ENCODE results near the gene OR8K1.

Gene OR8K1

DNA sequence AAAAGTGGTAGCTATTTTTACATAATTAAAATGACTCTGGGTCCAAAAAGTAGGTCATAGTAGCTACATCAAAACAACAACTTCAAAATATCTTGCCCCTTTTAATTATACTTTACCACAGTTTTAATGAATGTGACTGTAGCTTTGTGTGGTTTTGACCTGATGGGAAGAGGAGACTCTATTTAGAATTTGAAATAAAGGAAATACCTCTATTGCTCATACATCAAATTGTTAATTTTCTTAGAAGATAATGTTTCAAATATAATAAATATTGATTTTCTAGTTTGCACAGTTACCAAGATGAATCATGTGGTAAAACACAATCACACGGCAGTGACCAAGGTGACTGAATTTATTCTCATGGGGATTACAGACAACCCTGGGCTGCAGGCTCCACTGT, at the start of gene OR8K1:
TSS of gene OR8K1 (plus strand) at position 301 of the 400 bp plus-strand sequence. CDS start at position 301, 0 bp downstream.
- Mint-ChIP-seq H3K27me3 (no peaks in the 10 kb centered on the region), H3K4me3 (no peak within 1 kb of the TSS), H3K36me3 (ENCODE audit: low read depth) (no peaks in the 10 kb centered on the region), H3K9me3 (peaks cover 12% of the 10 kb centered on the region), H3K27ac (no peak within 1 kb of the TSS), H3K4me1 (ENCODE audit: low read depth) (no peaks in the 10 kb centered on the region)

- no peaks in the 10 kb centered on the region for H3K4me1 Mint-ChIP-seq (ENCODE audit: low read depth)
- H3K27me3 Mint-ChIP-seq, result no peaks in the 10 kb centered on the region
- peaks cover 9% of the 10 kb centered on the region for H3K9me3 Mint-ChIP-seq
- H3K27ac Mint-ChIP-seq, result no peak overlapping the region
- no peak overlapping the region for H3K4me3 Mint-ChIP-seq
- no peaks in the 10 kb centered on the region for H3K36me3 Mint-ChIP-seq (ENCODE audit: low read depth)
These were observed 48.9 kb upstream of the OR8K1 start for GRCh38 chr11:56296898-56297297.

- H3K27me3 Mint-ChIP-seq, result no peaks in the 10 kb centered on the region
- H3K4me1 Mint-ChIP-seq (ENCODE audit: low read depth), result no peaks in the 10 kb centered on the region
- no peaks in the 10 kb centered on the region for H3K36me3 Mint-ChIP-seq (ENCODE audit: low read depth)
- H3K9me3 Mint-ChIP-seq, result peaks cover 25% of the 10 kb centered on the region
- no peak overlapping the region for H3K4me3 Mint-ChIP-seq
- no peak overlapping the region for H3K27ac Mint-ChIP-seq
These were observed 38.0 kb upstream of the OR8K1 start for GRCh38 chr11:56307836-56308235.

GRCh38 chr11:56314844-56315243, 31.0 kb upstream of the OR8K1 start, which contains the start of gene OR8K3:
Gene OR8K3 (plus strand): TSS chr11:56315144. CDS start chr11:56318307, 3,163 bp downstream.
- no peaks in the 10 kb centered on the region for H3K36me3 Mint-ChIP-seq (ENCODE audit: low read depth)
- H3K4me1 Mint-ChIP-seq (ENCODE audit: low read depth), result no peaks in the 10 kb centered on the region
- H3K4me3 Mint-ChIP-seq, result no peak within 1 kb of the TSS
- H3K27ac Mint-ChIP-seq, result no peak within 1 kb of the TSS
- H3K27me3 Mint-ChIP-seq, result no peaks in the 10 kb centered on the region
- H3K9me3 Mint-ChIP-seq, result peaks cover 24% of the 10 kb centered on the region

DNA sequence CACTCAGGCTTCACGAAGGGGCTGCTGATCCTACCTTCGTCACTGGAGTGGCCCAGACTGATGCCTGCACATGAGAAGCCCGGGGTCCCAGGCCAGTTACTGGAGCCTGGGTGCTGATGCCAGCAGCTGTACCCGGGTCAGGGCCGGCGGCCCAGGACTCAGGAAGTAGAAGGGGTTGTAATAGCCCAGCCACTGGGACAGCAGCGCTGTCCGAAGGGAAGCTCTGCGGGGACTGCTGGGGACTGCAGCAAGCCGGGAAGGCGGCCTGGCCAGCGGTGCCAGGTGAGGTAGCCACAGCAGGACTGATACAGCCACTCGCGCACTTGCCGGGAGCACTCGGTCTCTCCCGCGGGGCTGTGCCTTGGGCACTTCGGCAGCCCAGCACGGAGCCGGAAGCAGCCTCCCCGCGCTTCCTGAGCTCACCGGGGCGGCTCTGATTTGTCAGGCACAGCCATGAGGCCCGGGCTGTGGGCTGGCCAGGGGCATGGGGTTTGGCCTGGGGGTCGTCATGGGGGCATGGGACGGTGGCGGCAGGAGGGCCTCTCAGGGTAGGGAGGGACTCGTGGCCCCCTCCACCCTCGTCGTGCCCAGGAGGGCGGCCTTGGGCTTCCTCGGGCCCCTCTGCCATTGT, 13.9 kb upstream of the OR8K1 start:
- H3K27ac Mint-ChIP-seq, result no peak overlapping the region
- H3K9me3 Mint-ChIP-seq, result peaks cover 4% of the 10 kb centered on the region
- H3K36me3 Mint-ChIP-seq (ENCODE audit: low read depth), result no peaks in the 10 kb centered on the region
- no peaks in the 10 kb centered on the region for H3K27me3 Mint-ChIP-seq
- H3K4me3 Mint-ChIP-seq, result no peak overlapping the region
- H3K4me1 Mint-ChIP-seq (ENCODE audit: low read depth), result no peaks in the 10 kb centered on the region

DNA sequence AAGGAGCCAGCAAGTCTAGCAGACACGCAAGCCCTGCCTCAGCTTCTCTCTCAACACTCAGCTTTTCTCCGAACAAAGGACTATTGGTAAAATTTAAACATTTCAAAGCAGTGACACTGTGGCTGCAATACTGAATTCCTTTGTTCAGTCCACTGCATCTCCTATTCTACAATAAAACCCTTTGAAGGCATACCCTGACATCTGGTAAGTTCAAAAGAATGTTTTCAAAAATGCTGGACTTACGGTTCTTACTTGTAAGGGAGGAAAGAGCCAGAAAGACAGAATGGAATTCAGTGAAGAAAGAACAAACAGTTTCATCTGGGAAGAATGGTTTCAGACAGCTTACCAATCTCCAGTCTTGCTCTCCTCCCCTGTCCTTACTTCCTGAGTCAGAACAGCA, 12.7 kb upstream of the OR8K1 start:
- no peaks in the 10 kb centered on the region for H3K4me1 Mint-ChIP-seq (ENCODE audit: low read depth)
- no peak overlapping the region for H3K4me3 Mint-ChIP-seq
- no peak overlapping the region for H3K27ac Mint-ChIP-seq
- no peaks in the 10 kb centered on the region for H3K27me3 Mint-ChIP-seq
- peaks cover 8% of the 10 kb centered on the region for H3K9me3 Mint-ChIP-seq
- no peaks in the 10 kb centered on the region for H3K36me3 Mint-ChIP-seq (ENCODE audit: low read depth)

DNA sequence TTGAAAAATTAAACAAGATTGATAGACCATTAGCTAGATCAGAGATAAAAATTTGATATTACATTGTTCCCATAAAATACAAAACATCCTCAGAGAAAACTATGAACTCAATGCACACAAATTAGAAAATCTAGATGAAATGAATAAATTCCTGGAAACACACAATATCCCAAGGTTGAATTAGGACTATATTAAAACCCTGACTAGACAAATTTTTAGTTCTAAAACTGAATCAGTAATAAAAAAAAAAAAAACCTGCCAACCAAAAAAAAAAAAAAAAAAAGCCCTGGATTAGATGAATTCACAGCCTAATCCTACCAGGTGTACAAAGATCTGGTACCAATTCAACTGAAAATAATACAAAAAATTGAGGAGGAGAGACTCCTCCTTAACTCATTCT, 5.5 kb upstream of the OR8K1 start:
- Mint-ChIP-seq H3K4me1 (ENCODE audit: low read depth) (no peaks in the 10 kb centered on the region), H3K36me3 (ENCODE audit: low read depth) (no peaks in the 10 kb centered on the region), H3K4me3 (no peak overlapping the region), H3K9me3 (peaks cover 8% of the 10 kb centered on the region), H3K27ac (no peak overlapping the region), H3K27me3 (no peaks in the 10 kb centered on the region)

GRCh38 chr11:56353991-56354390, 8.2 kb downstream of the OR8K1 start, which contains the start of gene OR8J1:
Gene OR8J1 (plus strand): TSS chr11:56354291. CDS start chr11:56360247, 5,956 bp downstream.
- H3K4me3 Mint-ChIP-seq, result no peak within 1 kb of the TSS
- H3K4me1 Mint-ChIP-seq (ENCODE audit: low read depth), result no peaks in the 10 kb centered on the region
- no peaks in the 10 kb centered on the region for H3K27me3 Mint-ChIP-seq
- no peak within 1 kb of the TSS for H3K27ac Mint-ChIP-seq
- no peaks in the 10 kb centered on the region for H3K9me3 Mint-ChIP-seq
- H3K36me3 Mint-ChIP-seq (ENCODE audit: low read depth), result no peaks in the 10 kb centered on the region

- Mint-ChIP-seq H3K27ac (no peak within 1 kb of the TSS), H3K9me3 (peaks cover 11% of the 10 kb centered on the region), H3K36me3 (ENCODE audit: low read depth) (no peaks in the 10 kb centered on the region), H3K27me3 (no peaks in the 10 kb centered on the region), H3K4me3 (no peak within 1 kb of the TSS), H3K4me1 (ENCODE audit: low read depth) (no peaks in the 10 kb centered on the region)
These were observed 29.5 kb downstream of the OR8K1 start, which contains the start of gene OR8U1 for GRCh38 chr11:56375324-56375723. Gene OR8U1 (plus strand): TSS chr11:56375624. CDS start chr11:56375624, 0 bp downstream.

- H3K27ac Mint-ChIP-seq, result no peak overlapping the region
- H3K4me1 Mint-ChIP-seq (ENCODE audit: low read depth), result no peaks in the 10 kb centered on the region
- H3K9me3 Mint-ChIP-seq, result peaks cover 15% of the 10 kb centered on the region
- no peaks in the 10 kb centered on the region for H3K36me3 Mint-ChIP-seq (ENCODE audit: low read depth)
- H3K4me3 Mint-ChIP-seq, result no peak overlapping the region
- no peaks in the 10 kb centered on the region for H3K27me3 Mint-ChIP-seq
These were observed 34.3 kb downstream of the OR8K1 start for GRCh38 chr11:56380120-56380519.

GRCh38 chr11:56394381-56394780, 48.5 kb downstream of the OR8K1 start:
- H3K36me3 Mint-ChIP-seq (ENCODE audit: low read depth), result no peaks in the 10 kb centered on the region
- peaks cover 3% of the 10 kb centered on the region for H3K9me3 Mint-ChIP-seq
- H3K4me1 Mint-ChIP-seq (ENCODE audit: low read depth), result no peaks in the 10 kb centered on the region
- no peaks in the 10 kb centered on the region for H3K27me3 Mint-ChIP-seq
- H3K27ac Mint-ChIP-seq, result no peak overlapping the region
- no peak overlapping the region for H3K4me3 Mint-ChIP-seq

DNA sequence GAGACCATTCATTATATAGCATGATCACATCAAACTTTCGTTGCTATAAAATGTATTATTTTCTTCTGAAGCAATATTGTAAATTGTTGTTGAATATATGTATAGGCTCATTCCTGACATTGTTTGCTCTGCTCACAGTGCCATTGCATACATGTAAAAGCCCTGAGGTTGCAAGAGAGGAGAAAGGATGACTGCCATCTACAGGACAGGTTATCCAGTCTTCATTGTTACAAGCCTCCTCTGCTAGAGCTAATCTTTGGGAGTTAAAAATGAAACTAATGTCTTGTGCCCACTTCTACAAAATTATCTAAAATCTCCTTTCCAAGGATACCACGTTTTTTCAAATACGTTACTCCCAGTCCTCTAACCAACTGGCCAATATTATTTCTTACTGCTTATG, 50.2 kb downstream of the OR8K1 start:
- no peaks in the 10 kb centered on the region for H3K36me3 Mint-ChIP-seq (ENCODE audit: low read depth)
- no peak overlapping the region for H3K27ac Mint-ChIP-seq
- H3K27me3 Mint-ChIP-seq, result no peaks in the 10 kb centered on the region
- H3K4me1 Mint-ChIP-seq (ENCODE audit: low read depth), result no peaks in the 10 kb centered on the region
- no peak overlapping the region for H3K4me3 Mint-ChIP-seq
- peaks cover 4% of the 10 kb centered on the region for H3K9me3 Mint-ChIP-seq

All from stimulated activated naive CD8-positive, alpha-beta T cell treated with anti-CD3 and anti-CD28 coated beads, Interleukin-15, Interleukin-2, amounts not matched to agents 100 ng/mL and 50 ng/mL, for 24 hours (primary cell).